GM12878 (cell line): ENCODE results near the gene DEFB110. TPM values are rescaled to one million over a fixed set of nuclear protein-coding genes. Genes with fewer than 3 reads are reported as not detected.

Experiments used
- ATAC-seq: fragments of 200-7000 bp; cut with Tn5 transposase; 3 replicates; pipeline ENCODE4 v1.9.1; 2020; ENCODE audit warnings: mild to moderate bottlenecking, moderate library complexity
- BruUV-seq: library from RNA; stranded (reverse); fragments of 400-500 nt; replicated peaks from 2 replicates; lab custom pipeline; 2021; lab: Mats Ljungman, UMichigan
- CTCF ChIA-PET: fragments of 300-600 bp; sonication (Branson Sonifier 250); formaldehyde crosslinking; extraction: SDS; loops from one replicate; lab custom pipeline; 2021; ENCODE audit warnings: inconsistent platforms; lab: Yijun Ruan, JAX
- POLR2A ChIA-PET: fragments of 350-600 bp; formaldehyde crosslinking; extraction: SDS; loops from one replicate; lab custom pipeline; 2021; ENCODE audit warnings: inconsistent platforms; lab: Charles Lee
- RAD21 ChIA-PET: fragments of 300-600 bp; sonication (Branson Sonifier 250); formaldehyde crosslinking; loops from one replicate; lab custom pipeline; 2023; ENCODE audit warnings: antibody characterized with exemption; ENCODE audit not compliant: unreplicated experiment; lab: Charles Lee
- SMC1A ChIA-PET: fragments of 300-600 bp; sonication (Branson Sonifier 250); formaldehyde crosslinking; loops from one replicate; lab custom pipeline; 2023; ENCODE audit not compliant: unreplicated experiment, uncharacterized antibody; lab: Charles Lee
- DNase-seq: peaks from one replicate; pipeline ENCODE4 v3.0.0-alpha.2; 2011; ENCODE audit warnings: low read depth, low spot score
- FAIRE-seq: peaks from 3 replicates; lab custom pipeline; 2011; peaks lifted over from hg19 to GRCh38; lab: Jason Lieb, UNC
- H2AFZ ChIP-seq: 2 replicates; pipeline ENCODE4 v1.6.0; 2011; ENCODE audit warnings: low read depth, low read length, control low read depth; ENCODE audit not compliant: control insufficient read depth
- H3K27ac ChIP-seq: 2 replicates; pipeline ENCODE4 v1.5.1; 2011; ENCODE audit warnings: control low read depth; ENCODE audit not compliant: control insufficient read depth, insufficient read depth
- H3K27me3 ChIP-seq, 2 experiments: replicated peaks in 1 of 2; 2 replicates each; pipeline versions ENCODE4 v1.6.0 to v1.6.1; 2011; ENCODE audit warnings: low read length in 1 of 2; ENCODE audit not compliant: control insufficient read depth in 2 of 2, insufficient read depth in 2 of 2
- H3K36me3 ChIP-seq, 2 experiments: 2 replicates each; pipeline ENCODE4 v1.5.1; 2011; ENCODE audit warnings: low read length in 1 of 2; ENCODE audit not compliant: control insufficient read depth in 2 of 2, insufficient read depth in 2 of 2
- H3K4me1 ChIP-seq: 2 replicates; pipeline ENCODE4 v1.6.1; 2011; ENCODE audit warnings: mild to moderate bottlenecking, low read length, moderate library complexity, mixed read lengths; ENCODE audit not compliant: control insufficient read depth, insufficient read depth
- H3K4me2 ChIP-seq: 2 replicates; pipeline ENCODE4 v1.6.0; 2011; ENCODE audit warnings: control low read depth; ENCODE audit not compliant: control insufficient read depth, insufficient read depth
- H3K4me3 ChIP-seq: fragments of 200-600 bp; sonication (generic); 2 replicates; pipeline ENCODE4 v1.5.1; 2016
- H3K79me2 ChIP-seq: 2 replicates; pipeline ENCODE4 v1.6.0; 2011; ENCODE audit warnings: low read length; ENCODE audit not compliant: control insufficient read depth, insufficient read depth
- H3K9ac ChIP-seq: 2 replicates; pipeline ENCODE4 v1.8.0; 2011; ENCODE audit warnings: low read length, control low read depth, mixed read lengths; ENCODE audit not compliant: control insufficient read depth, insufficient read depth
- H3K9me3 ChIP-seq: replicated peaks from 3 replicates; pipeline ENCODE4 v1.5.1; 2011; ENCODE audit warnings: mild to moderate bottlenecking, low read length; ENCODE audit not compliant: control insufficient read depth, insufficient read depth
- H4K20me1 ChIP-seq: 2 replicates; pipeline ENCODE4 v1.6.0; 2011; ENCODE audit not compliant: control insufficient read depth, insufficient read depth
- CEBPB ChIP-seq, 2 experiments: fragments of 150-350 bp in 1 of 2; IDR thresholded peaks; 2 replicates each; pipeline ENCODE4 v1.6.1; 2012 to 2014; ENCODE audit warnings: low read depth in 2 of 2, low read length in 2 of 2, borderline replicate concordance in 1 of 2, inconsistent platforms in 1 of 2
- CREB1 ChIP-seq: IDR thresholded peaks from 2 replicates; pipeline ENCODE4 v1.6.1; 2012; ENCODE audit warnings: low read depth, mild to moderate bottlenecking, inconsistent platforms
- HDGF ChIP-seq: fragments of 450-650 bp; IDR thresholded peaks from 2 replicates; pipeline ENCODE4 v1.6.1; 2016; ENCODE audit warnings: antibody characterized with exemption
- JUND ChIP-seq: IDR thresholded peaks from 2 replicates; pipeline ENCODE4 v1.6.1; 2012; ENCODE audit warnings: low read depth, mild to moderate bottlenecking, low read length, improper control_type of control experiment, moderate library complexity
- KAT2A ChIP-seq: conservative IDR thresholded peaks from 2 replicates; pipeline ENCODE4 v1.6.1; 2011; ENCODE audit warnings: low read depth, low read length; ENCODE audit not compliant: control insufficient read depth
- MLLT1 ChIP-seq: fragments of 450-650 bp; IDR thresholded peaks from 2 replicates; pipeline ENCODE4 v1.6.1; 2016; ENCODE audit warnings: mild to moderate bottlenecking
- MYB ChIP-seq: fragments of 150-350 bp; IDR thresholded peaks from 2 replicates; pipeline ENCODE4 v1.6.1; 2014; ENCODE audit warnings: mild to moderate bottlenecking, low read depth, low read length, borderline replicate concordance
- RB1 ChIP-seq: fragments of 450-650 bp; formaldehyde crosslinking; IDR thresholded peaks from 2 replicates; pipeline ENCODE4 v1.6.1; 2017; ENCODE audit warnings: mild to moderate bottlenecking, borderline replicate concordance
- SMAD5 ChIP-seq: IDR thresholded peaks from 2 replicates; pipeline ENCODE4 v1.6.1; 2016; ENCODE audit warnings: antibody characterized with exemption, low read depth
- SREBF1 ChIP-seq: IDR thresholded peaks from 2 replicates; pipeline ENCODE4 v1.6.1; 2012; ENCODE audit warnings: mild to moderate bottlenecking, low read length
- SRF ChIP-seq, 2 experiments: IDR thresholded peaks; 2 replicates each; pipeline ENCODE4 v1.6.1; 2011; ENCODE audit warnings: low read depth in 2 of 2, low read length in 2 of 2, mild to moderate bottlenecking in 1 of 2, moderate library complexity in 1 of 2
- TCF3 ChIP-seq: IDR thresholded peaks from 2 replicates; pipeline ENCODE4 v1.6.1; 2012; ENCODE audit warnings: low read depth, mild to moderate bottlenecking, low read length, borderline replicate concordance; ENCODE audit not compliant: insufficient read depth
- YY1 ChIP-seq: IDR thresholded peaks from 2 replicates; pipeline ENCODE4 v1.6.1; 2011; ENCODE audit warnings: low read depth, mild to moderate bottlenecking, low read length
- ZNF274 ChIP-seq: IDR thresholded peaks from one replicate; pipeline ENCODE4 v1.8.0; 2011; ENCODE audit not compliant: insufficient read length, insufficient read depth
- WGBS: methylation state at CpG from one replicate; pipeline ENCODE4 v1.1.6; 2016; ENCODE audit warnings: low lambda C conversion rate; ENCODE audit not compliant: insufficient replicate concordance, insufficient coverage; ENCODE audit errors: missing lambda C conversion rate; 5-methylcytosine and 5-hydroxymethylcytosine counted together
- in situ Hi-C: fragments of 300-500 bp; cut with MboI; formaldehyde crosslinking; loops from 9 replicates; pipeline ENCODE4 v1.14.3; 2018; ENCODE audit warnings: mixed read lengths
- intact Hi-C: fragments of 100-400 bp; cut with micrococcal nuclease; formaldehyde crosslinking; loops from one replicate; pipeline ENCODE4 v1.14.2; 2022; ENCODE audit not compliant: unreplicated experiment
- polyA plus RNA-seq, 11 experiments: library from polyadenylated mRNA; depleted of rRNA in 4 of 11; unstranded in 6 of 11; stranded (reverse) in 5 of 11; fragments of >200 nt; fragmentation: Nextera tagmentation in 4 of 11; fragmentation: Illumina TruSeq in 1 of 11; extraction: Ambion mirVana in 4 of 11; extraction: Trizol in 1 of 11; gene quantifications; 1 replicate in 1 of 11; 2 replicates in 10 of 11; pipeline versions ENCODE4 v1.2.1 to v1.2.3, GENCODE V29; 2011 to 2016; ENCODE audit warnings: inconsistent platforms in 2 of 11, missing spikeins in 2 of 11, low read depth in 1 of 11
- total RNA-seq, 4 experiments: library from RNA; depleted of rRNA in 3 of 4; stranded (reverse); fragments of >200 nt in 3 of 4; fragmentation: Illumina TruSeq in 1 of 4; extraction: Trizol in 1 of 4; gene quantifications; 2 replicates each; pipeline versions ENCODE4 v1.2.1 to v1.2.3, GENCODE V29; 2013 to 2021
- TF ChIP-seq, protein P1 (sequence below): fragments of 450-650 bp; formaldehyde crosslinking; IDR thresholded peaks from 2 replicates; pipeline ENCODE4 v1.5.0; 2022; ENCODE audit warnings: mild to moderate bottlenecking, missing genetic modification characterization

DEFB110 gene
- total and polyA plus RNA-seq, 10 of the 15 experiments (the other 5 are each of a cell fraction or from before 2014, with no cell fraction given), result not detected

- no peak for TF ChIP-seq YY1
- peak in 1 of 2 experiments; percentile 19; a peak in 1 of 4 replicates for TF ChIP-seq SRF (IDR thresholded peaks at IDR 0.05; ENCODE audit: low read depth in 2 of 2, low read length in 2 of 2)
- POLR2A ChIA-PET, result no interaction called here
- no peak for DNase-seq
- no peak for ATAC-seq
- Histone ChIP-seq H4K20me1 (no peaks in the 10 kb centered on the region), H3K9ac (no peak overlapping the region), H3K4me2 (no peak overlapping the region), H3K79me2 (no peaks in the 10 kb centered on the region), H3K4me1 (no peaks in the 10 kb centered on the region), H2AFZ (no peak overlapping the region), H3K36me3 (no peaks in the 10 kb centered on the region), H3K27ac (no peak overlapping the region), H3K9me3 (no peaks in the 10 kb centered on the region), H3K4me3 (no peak overlapping the region), H3K27me3 (no peaks in the 10 kb centered on the region)
- in situ Hi-C loops (no loop called here), intact Hi-C loops (no loop called here)
- BruUV-seq, result no TSS peak
- SMC1A ChIA-PET, result no interaction called here
- FAIRE-seq, result no peak
- CTCF ChIA-PET, result interaction anchor here (1.5 kb wide), 1 partner anchor 12 kb away, joined by 3 read pairs; no protein-coding TSS in a partner anchor
- RAD21 ChIA-PET, result no interaction called here
- 57% methylated on average over 2 of the region's 2 CpGs for WGBS
Observed at GRCh38 chr6:49987749-49988148, 34.0 kb downstream of the DEFB110 start.

GRCh38 chr6:49986551-49986950 is 35.2 kb downstream of the DEFB110 start:
- H3K27ac ChIP-seq, result no peak overlapping the region
- no peak overlapping the region for H3K4me2 ChIP-seq
- ChIA-PET RAD21 (no interaction called here), CTCF (no interaction called here), POLR2A (no interaction called here), SMC1A (no interaction called here)
- H3K79me2 ChIP-seq, result no peaks in the 10 kb centered on the region
- H3K36me3 ChIP-seq, result no peaks in the 10 kb centered on the region
- ATAC-seq (no peak), DNase-seq (no peak), FAIRE-seq (no peak)
- in situ Hi-C loops, result no loop called here
- H2AFZ ChIP-seq, result no peak overlapping the region
- H3K4me1 ChIP-seq, result no peaks in the 10 kb centered on the region
- no peaks in the 10 kb centered on the region for H3K9me3 ChIP-seq
- no peaks in the 10 kb centered on the region for H4K20me1 ChIP-seq
- 4% methylated on average over 1 of the region's 1 CpG for WGBS
- no TSS peak for BruUV-seq
- H3K4me3 ChIP-seq, result no peak overlapping the region
- H3K27me3 ChIP-seq, result no peaks in the 10 kb centered on the region
- intact Hi-C loops, result no loop called here
- H3K9ac ChIP-seq, result no peak overlapping the region
- TF ChIP-seq ZNF274 (no peak), MYB (no peak), JUND (no peak), CREB1 (no peak), MLLT1 (no peak), CEBPB (IDR thresholded peaks at IDR 0.05; ENCODE audit: borderline replicate concordance in 1 of 2, low read depth in 2 of 2, low read length in 2 of 2) (no peak), SREBF1 (no peak), HDGF (no peak), RB1 (no peak), SMAD5 (no peak), TCF3 (no peak), KAT2A (no peak)
- TF ChIP-seq, protein P1, sequence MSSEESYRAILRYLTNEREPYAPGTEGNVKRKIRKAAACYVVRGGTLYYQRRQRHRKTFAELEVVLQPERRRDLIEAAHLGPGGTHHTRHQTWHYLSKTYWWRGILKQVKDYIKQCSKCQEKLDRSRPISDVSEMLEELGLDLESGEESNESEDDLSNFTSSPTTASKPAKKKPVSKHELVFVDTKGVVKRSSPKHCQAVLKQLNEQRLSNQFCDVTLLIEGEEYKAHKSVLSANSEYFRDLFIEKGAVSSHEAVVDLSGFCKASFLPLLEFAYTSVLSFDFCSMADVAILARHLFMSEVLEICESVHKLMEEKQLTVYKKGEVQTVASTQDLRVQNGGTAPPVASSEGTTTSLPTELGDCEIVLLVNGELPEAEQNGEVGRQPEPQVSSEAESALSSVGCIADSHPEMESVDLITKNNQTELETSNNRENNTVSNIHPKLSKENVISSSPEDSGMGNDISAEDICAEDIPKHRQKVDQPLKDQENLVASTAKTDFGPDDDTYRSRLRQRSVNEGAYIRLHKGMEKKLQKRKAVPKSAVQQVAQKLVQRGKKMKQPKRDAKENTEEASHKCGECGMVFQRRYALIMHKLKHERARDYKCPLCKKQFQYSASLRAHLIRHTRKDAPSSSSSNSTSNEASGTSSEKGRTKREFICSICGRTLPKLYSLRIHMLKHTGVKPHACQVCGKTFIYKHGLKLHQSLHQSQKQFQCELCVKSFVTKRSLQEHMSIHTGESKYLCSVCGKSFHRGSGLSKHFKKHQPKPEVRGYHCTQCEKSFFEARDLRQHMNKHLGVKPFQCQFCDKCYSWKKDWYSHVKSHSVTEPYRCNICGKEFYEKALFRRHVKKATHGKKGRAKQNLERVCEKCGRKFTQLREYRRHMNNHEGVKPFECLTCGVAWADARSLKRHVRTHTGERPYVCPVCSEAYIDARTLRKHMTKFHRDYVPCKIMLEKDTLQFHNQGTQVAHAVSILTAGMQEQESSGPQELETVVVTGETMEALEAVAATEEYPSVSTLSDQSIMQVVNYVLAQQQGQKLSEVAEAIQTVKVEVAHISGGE, result no peak
